IMR-90 (cell line): ENCODE results near the gene ARTN.

ENCODE experiments used
- CHD1 ChIP-seq: IDR thresholded peaks from 2 replicates; pipeline ENCODE4 v1.6.1; 2012; ENCODE audit warnings: low read depth, low read length, improper control_type of control experiment
- CTCF ChIP-seq: conservative IDR thresholded peaks from 2 replicates; pipeline ENCODE4 v1.5.1; 2012; ENCODE audit warnings: mild to moderate bottlenecking, low read depth, low read length, improper control_type of control experiment
- ELK1 ChIP-seq: fragments of 150-350 bp; IDR thresholded peaks from 2 replicates; pipeline ENCODE4 v1.6.1; 2016; ENCODE audit warnings: low read depth, mild to moderate bottlenecking, low read length, moderate library complexity, borderline replicate concordance
- MXI1 ChIP-seq: IDR thresholded peaks from 2 replicates; pipeline ENCODE4 v1.6.1; 2012; ENCODE audit warnings: low read depth, mild to moderate bottlenecking, low read length, moderate library complexity, borderline replicate concordance
- POLR2A ChIP-seq: IDR thresholded peaks from 2 replicates; pipeline ENCODE4 v1.6.1; 2012; ENCODE audit warnings: mild to moderate bottlenecking, low read depth, low read length
- RAD21 ChIP-seq: IDR thresholded peaks from 2 replicates; pipeline ENCODE4 v1.6.1; 2012; ENCODE audit warnings: low read length, improper control_type of control experiment
- RFX5 ChIP-seq: IDR thresholded peaks from 2 replicates; pipeline ENCODE4 v1.8.0; 2012; ENCODE audit warnings: low read depth, mild to moderate bottlenecking, low read length, moderate library complexity
- USF2 ChIP-seq: fragments of 150-350 bp; IDR thresholded peaks from 2 replicates; pipeline ENCODE4 v1.6.1; 2017; ENCODE audit warnings: mild to moderate bottlenecking, antibody characterized with exemption, low read length, low read depth

- TF ChIP-seq CTCF (no peak), CHD1 (no peak), MXI1 (no peak), ELK1 (no peak), RAD21 (no peak), USF2 (no peak), RFX5 (no peak), POLR2A (no peak)
These were observed 40.6 kb upstream of the ARTN start for GRCh38 chr1:43893006-43893405.
